ENCODE data around the gene GPR158. TPM values are rescaled to one million over a fixed set of nuclear protein-coding genes. Genes with fewer than 3 reads are reported as not detected.

Gene GPR158
- total and polyA plus RNA-seq, 2 of the 8 experiments (the other 6 are each of a cell fraction or from before 2014, with no cell fraction given), result 0.14 to 0.78 TPM

- Histone ChIP-seq H2BK5ac (ENCODE audit: low read depth, low read length) (no peak overlapping the region), H3K4me3 (ENCODE audit: extremely low read depth in 1 of 4, insufficient read depth in 2 of 4, low read depth in 3 of 4, low read length in 4 of 4) (no peak overlapping the region), H3K18ac (ENCODE audit: extremely low read depth, low read length) (no peak overlapping the region), H4K20me1 (replicated peaks in 1 of 2; ENCODE audit: control insufficient read depth in 1 of 2, insufficient read depth in 2 of 2, low read length in 2 of 2) (no peaks in the 10 kb centered on the region), H4K91ac (replicated peaks; ENCODE audit: insufficient read length, low read length) (no peak overlapping the region), H4K5ac (ENCODE audit: insufficient read length, low read depth, low read length) (no peak overlapping the region), H3K27me3 (replicated peaks in 1 of 4; ENCODE audit: control insufficient read depth in 3 of 4, extremely low read depth in 1 of 4, insufficient read depth in 3 of 4, low read length in 3 of 4) (no peaks in the 10 kb centered on the region), H3K79me1 (ENCODE audit: low read depth, low read length) (no peaks in the 10 kb centered on the region), H3K14ac (ENCODE audit: insufficient read length) (no peak overlapping the region), H2AFZ (ENCODE audit: low read length) (no peak overlapping the region), H3K23ac (ENCODE audit: insufficient read length) (no peak overlapping the region), H3K4me2 (ENCODE audit: insufficient read depth in 1 of 2, low read depth in 2 of 2, low read length in 2 of 2) (no peak overlapping the region), H2BK12ac (ENCODE audit: low read depth, low read length) (no peak overlapping the region), H2BK20ac (ENCODE audit: low read length) (no peak overlapping the region), H3K9me3 (ENCODE audit: insufficient read depth in 2 of 2, low read depth in 1 of 2, low read length in 1 of 2) (peaks cover 6 to 8% of the 10 kb centered on the region in 2 experiments; a peak in 1 of 4 replicates), H3K4ac (replicated peaks; ENCODE audit: insufficient read length, low read depth, low read length) (no peak overlapping the region), H3K36me3 (ENCODE audit: control insufficient read depth in 2 of 4, insufficient read depth in 4 of 4, low read length in 3 of 4) (no peaks in the 10 kb centered on the region), H3K79me2 (ENCODE audit: control insufficient read depth in 1 of 2, insufficient read depth in 2 of 2, low read length in 2 of 2) (no peaks in the 10 kb centered on the region), H3K4me1 (replicated peaks in 1 of 4; ENCODE audit: control insufficient read depth in 3 of 4, insufficient read depth in 4 of 4, low read length in 3 of 4) (no peaks in the 10 kb centered on the region), H3K9ac (replicated peaks in 1 of 4; ENCODE audit: extremely low read depth in 1 of 4, low read depth in 3 of 4, low read length in 3 of 4) (no peak overlapping the region), H2BK15ac (ENCODE audit: low read length) (no peak overlapping the region), H3K56ac (replicated peaks; ENCODE audit: insufficient read length, low read depth, low read length) (no peak overlapping the region), H4K8ac (ENCODE audit: extremely low read depth, insufficient read depth, low read length) (no peak overlapping the region), H2BK120ac (replicated peaks; ENCODE audit: low read depth, low read length) (no peak overlapping the region), H3K23me2 (ENCODE audit: low read depth, low read length) (no peaks in the 10 kb centered on the region), H3K27ac (ENCODE audit: low read depth, low read length) (no peak overlapping the region), H2AK5ac (ENCODE audit: low read depth, low read length) (no peak overlapping the region)
- WGBS, 2 experiments (ENCODE audit: extremely low coverage in 1 of 2, insufficient coverage in 1 of 2, insufficient read length in 1 of 2, insufficient replicate concordance in 2 of 2, low coverage in 1 of 2, low lambda C conversion rate in 2 of 2, missing lambda C conversion rate in 1 of 2), result 91% methylated on average over 1 of the region's 1 CpG; no CpG with 5 or more reads in 1 of the 2 experiments
- FAIRE-seq (no peak), DNase-seq (ENCODE audit: low read depth in 1 of 2, low spot score in 2 of 2) (no peak)
- CTCF ChIA-PET (ENCODE audit: partially characterized antibody), result no interaction called here
- POLR2A ChIA-PET (ENCODE audit: partially characterized antibody), result no interaction called here
- TF ChIP-seq BCL11A (IDR thresholded peaks at IDR 0.05; ENCODE audit: low read depth in 2 of 2, low read length in 2 of 2) (no peak), POU5F1 (IDR thresholded peaks at IDR 0.05; ENCODE audit: low read depth, low read length) (no peak), USF2 (IDR thresholded peaks at IDR 0.05; ENCODE audit: low read length) (no peak), KDM5A (IDR thresholded peaks at IDR 0.05; ENCODE audit: low read length) (no peak), CREB1 (IDR thresholded peaks at IDR 0.05) (no peak), CBX8 (IDR thresholded peaks at IDR 0.05; ENCODE audit: borderline replicate concordance, low read depth, low read length) (no peak), EZH2 (IDR thresholded peaks at IDR 0.05; ENCODE audit: low read depth, low read length, severe bottlenecking) (no peak), RBBP5 (IDR thresholded peaks at IDR 0.05; ENCODE audit: borderline replicate concordance, low read depth, low read length) (no peak), SIN3A (conservative IDR thresholded peaks at IDR 0.05 in 1 of 2, IDR thresholded peaks at IDR 0.05 in 1 of 2; ENCODE audit: low read depth in 1 of 2, low read length in 2 of 2) (no peak), SP2 (IDR thresholded peaks at IDR 0.05; ENCODE audit: low read length) (no peak), ZNF274 (IDR thresholded peaks at IDR 0.05; ENCODE audit: borderline replicate concordance, extremely low read depth, low read length) (no peak), PHF8 (conservative IDR thresholded peaks at IDR 0.05; ENCODE audit: low read depth, low read length) (no peak), HDAC6 (IDR thresholded peaks at IDR 0.05; ENCODE audit: low read depth, low read length) (no peak), TEAD4 (IDR thresholded peaks at IDR 0.05; ENCODE audit: low read depth, low read length) (no peak)
Observed at GRCh38 chr10:25278180-25278579, 103.4 kb downstream of the GPR158 start.
